Liver (tissue), 9 donors: ENCODE data around the gene SMIM27. TPM values are rescaled to one million over a fixed set of nuclear protein-coding genes. Genes with fewer than 3 reads are reported as not detected.

ENCODE experiments used
- DNase-seq: peaks from one replicate; pipeline ENCODE4 v3.0.0-alpha.2; 2017; ENCODE audit warnings: low spot score
- H3K27ac ChIP-seq, 2 donors: one replicate each; pipeline ENCODE4 v1.7.0; 2013; ENCODE audit warnings: inconsistent platforms in 2 of 2, low read length in 2 of 2, control low read depth in 1 of 2, low read depth in 1 of 2, mild to moderate bottlenecking in 1 of 2
- H3K27me3 ChIP-seq, 4 donors: one replicate each; pipeline versions ENCODE4 v1.6.1 to v1.7.0; 2013; ENCODE audit warnings: low read length in 3 of 4, inconsistent platforms in 1 of 4, mild to moderate bottlenecking in 1 of 4, moderate library complexity in 1 of 4; ENCODE audit not compliant: control insufficient read depth in 4 of 4, insufficient read depth in 4 of 4
- H3K36me3 ChIP-seq, 4 donors: one replicate each; pipeline versions ENCODE4 v1.6.1 to v1.7.0; 2013; ENCODE audit warnings: low read length in 3 of 4, mild to moderate bottlenecking in 3 of 4, low read depth in 1 of 4, moderate library complexity in 1 of 4; ENCODE audit not compliant: control insufficient read depth in 4 of 4, insufficient read depth in 3 of 4
- H3K4me1 ChIP-seq, 4 donors: one replicate each; pipeline versions ENCODE4 v1.6.1 to v1.7.0; 2013; ENCODE audit warnings: low read length in 3 of 4, mild to moderate bottlenecking in 3 of 4, moderate library complexity in 1 of 4; ENCODE audit not compliant: control insufficient read depth in 4 of 4, insufficient read depth in 4 of 4
- H3K4me3 ChIP-seq, 3 donors: one replicate each; pipeline versions ENCODE4 v1.6.1 to v1.7.0; 2013; ENCODE audit warnings: low read length in 3 of 3, control low read depth in 1 of 3, low read depth in 1 of 3, mild to moderate bottlenecking in 1 of 3
- H3K9ac ChIP-seq, 2 donors: one replicate each; pipeline ENCODE4 v1.7.0; 2013; ENCODE audit warnings: low read length in 2 of 2, mild to moderate bottlenecking in 2 of 2, moderate library complexity in 2 of 2, control low read depth in 1 of 2, low read depth in 1 of 2
- H3K9me3 ChIP-seq, 4 donors: one replicate each; pipeline versions ENCODE4 v1.6.1 to v1.7.0; 2013; ENCODE audit warnings: low read length in 3 of 4; ENCODE audit not compliant: control insufficient read depth in 4 of 4
- ATF3 ChIP-seq: IDR thresholded peaks from 2 replicates; pipeline ENCODE4 v1.6.1; 2016; ENCODE audit warnings: antibody characterized with exemption
- CTCF ChIP-seq: fragments of 150-350 bp; IDR thresholded peaks from 2 replicates; pipeline ENCODE4 v1.5.1; 2017; ENCODE audit warnings: improper control_type of control experiment, low read depth, low read length; ENCODE audit not compliant: missing input control
- EGR1 ChIP-seq, 2 donors: IDR thresholded peaks; 2 replicates each; pipeline ENCODE4 v1.6.1; 2016 to 2018; ENCODE audit warnings: antibody characterized with exemption in 2 of 2, low read depth in 2 of 2
- FOXA1 ChIP-seq: IDR thresholded peaks from 2 replicates; pipeline ENCODE4 v1.6.1; 2016; ENCODE audit warnings: antibody characterized with exemption
- FOXA2 ChIP-seq: IDR thresholded peaks from 2 replicates; pipeline ENCODE4 v1.6.1; 2016; ENCODE audit warnings: antibody characterized with exemption
- GABPA ChIP-seq, 2 donors: IDR thresholded peaks in 1 of 2; conservative IDR thresholded peaks in 1 of 2; 2 replicates each; pipeline ENCODE4 v1.6.1; 2016; ENCODE audit warnings: antibody characterized with exemption in 2 of 2, mild to moderate bottlenecking in 1 of 2, moderate library complexity in 1 of 2
- HNF4A ChIP-seq, 2 donors: conservative IDR thresholded peaks; 2 replicates each; pipeline ENCODE4 v1.6.1; 2016; ENCODE audit warnings: antibody characterized with exemption in 2 of 2, mild to moderate bottlenecking in 2 of 2
- HNF4G ChIP-seq: IDR thresholded peaks from 2 replicates; pipeline ENCODE4 v1.6.1; 2016; ENCODE audit warnings: antibody characterized with exemption
- JUND ChIP-seq, 2 donors: IDR thresholded peaks; 2 replicates each; pipeline ENCODE4 v1.6.1; 2016; ENCODE audit warnings: antibody characterized with exemption in 2 of 2
- MAX ChIP-seq: IDR thresholded peaks from 2 replicates; pipeline ENCODE4 v1.6.1; 2016; ENCODE audit warnings: antibody characterized with exemption
- NR2F2 ChIP-seq: IDR thresholded peaks from 2 replicates; pipeline ENCODE4 v1.6.1; 2016; ENCODE audit warnings: antibody characterized with exemption
- RAD21 ChIP-seq, 2 donors: IDR thresholded peaks; 2 replicates each; pipeline ENCODE4 v1.6.1; 2016; ENCODE audit warnings: antibody characterized with exemption in 2 of 2, mild to moderate bottlenecking in 2 of 2
- REST ChIP-seq: IDR thresholded peaks from 2 replicates; pipeline ENCODE4 v1.6.1; 2016; ENCODE audit warnings: antibody characterized with exemption, mild to moderate bottlenecking
- RXRA ChIP-seq, 2 donors: IDR thresholded peaks; 2 replicates each; pipeline ENCODE4 v1.6.1; 2017 to 2018; ENCODE audit warnings: antibody characterized with exemption in 2 of 2, mild to moderate bottlenecking in 1 of 2
- SP1 ChIP-seq: IDR thresholded peaks from 2 replicates; pipeline ENCODE4 v1.6.1; 2018; ENCODE audit warnings: antibody characterized with exemption, mild to moderate bottlenecking
- TAF1 ChIP-seq: conservative IDR thresholded peaks from 2 replicates; pipeline ENCODE4 v1.6.1; 2016; ENCODE audit warnings: antibody characterized with exemption, mild to moderate bottlenecking
- YY1 ChIP-seq: IDR thresholded peaks from 2 replicates; pipeline ENCODE4 v1.6.1; 2016; ENCODE audit warnings: antibody characterized with exemption, mild to moderate bottlenecking
- ZBTB33 ChIP-seq: IDR thresholded peaks from 2 replicates; pipeline ENCODE4 v1.6.1; 2016; ENCODE audit warnings: antibody characterized with exemption
- WGBS: extraction: QIAGEN DNeasy Blood & Tissue Kit; methylation state at CpG from one replicate; pipeline ENCODE4 v1.1.7; 2013; 5-methylcytosine and 5-hydroxymethylcytosine counted together
- polyA plus RNA-seq, 2 donors: library from polyadenylated mRNA; stranded (reverse) in 1 of 2; unstranded in 1 of 2; fragments of 200-250 nt in 1 of 2; fragments of >200 nt in 1 of 2; fragmentation: Nextera tagmentation in 1 of 2; extraction: Ambion mirVana in 1 of 2; gene quantifications; one replicate each; pipeline versions ENCODE4 v1.2.1 to v1.2.3, GENCODE V29; 2013 to 2015
- total RNA-seq, 2 donors: library from RNA; depleted of rRNA; stranded (reverse); fragments of >200 nt; gene quantifications; one replicate each; pipeline ENCODE4 v1.2.3, GENCODE V29; 2014
- donor health status: healthy.
- donor health status: healthy.
- donor health status: healthy.
- donor health status: healthy.
- donor health status: healthy.

SMIM27 gene
- total and polyA plus RNA-seq, 4 donors = 1.0 to 17.0 (median 4.4) TPM

GRCh38 chr9:32524892-32525708, 27.0 kb upstream of the SMIM27 start:
- no peaks in the 10 kb centered on the region for H3K27me3 ChIP-seq
- no peaks in the 10 kb centered on the region for H3K9me3 ChIP-seq
- no peak for DNase-seq
- H3K36me3 ChIP-seq = peaks cover 0 to 2% (median under 1%) of the 10 kb centered on the region in 4 donors
- H3K4me1 ChIP-seq = peaks cover 13 to 33% (median 20%) of the 10 kb centered on the region in 4 donors
- H3K27ac ChIP-seq = peak overlapping the region; percentile 62 to 78
- H3K9ac ChIP-seq = peak overlapping the region; percentile 64 to 88
- WGBS = 28% methylated on average over 22 of the region's 22 CpGs
- no peak for TF ChIP-seq TAF1
- peak; percentile 16 for TF ChIP-seq YY1
- no peak for TF ChIP-seq EGR1 (IDR thresholded peaks at IDR 0.05; ENCODE audit: low read depth in 2 of 2)
- no peak for TF ChIP-seq NR2F2
- no peak for TF ChIP-seq GABPA (IDR thresholded peaks at IDR 0.05 in 1 of 2, conservative IDR thresholded peaks at IDR 0.05 in 1 of 2)
- no peak for TF ChIP-seq FOXA2
- TF ChIP-seq CTCF = no peak
- H3K4me3 ChIP-seq = peak overlapping the region; percentile 53 to 91 (median 60)

GRCh38 chr9:32525709-32526030, 26.5 kb upstream of the SMIM27 start:
- no peaks in the 10 kb centered on the region for H3K27me3 ChIP-seq
- peak overlapping the region; percentile 64 to 88 for H3K9ac ChIP-seq
- H3K9me3 ChIP-seq = no peaks in the 10 kb centered on the region
- peak overlapping the region; percentile 53 to 91 (median 60) for H3K4me3 ChIP-seq
- peak; percentile 37 for DNase-seq
- TF ChIP-seq HNF4G (no peak), TAF1 (no peak), RXRA (IDR thresholded peaks at IDR 0.05) (no peak), HNF4A (conservative IDR thresholded peaks at IDR 0.05) (no peak), FOXA1 (no peak), REST (no peak), EGR1 (IDR thresholded peaks at IDR 0.05; ENCODE audit: low read depth in 2 of 2) (no peak), CTCF (no peak), YY1 (no peak), GABPA (IDR thresholded peaks at IDR 0.05 in 1 of 2, conservative IDR thresholded peaks at IDR 0.05 in 1 of 2) (no peak), RAD21 (IDR thresholded peaks at IDR 0.05) (no peak), SP1 (no peak), ZBTB33 (no peak), JUND (IDR thresholded peaks at IDR 0.05) (no peak), FOXA2 (no peak), NR2F2 (no peak), MAX (no peak), ATF3 (no peak)
- H3K27ac ChIP-seq = peak overlapping the region; percentile 62 to 78
- WGBS = 0% methylated on average over 4 of the region's 4 CpGs
- H3K36me3 ChIP-seq = peaks cover 0 to 2% (median under 1%) of the 10 kb centered on the region in 4 donors
- peaks cover 13 to 33% (median 20%) of the 10 kb centered on the region in 4 donors for H3K4me1 ChIP-seq
